LNCAP (cell line): ENCODE results near the gene CHD9.

Experiments
- TF ChIP-seq, protein P1 (sequence below): fragments of 450-650 bp; IDR thresholded peaks from 2 replicates; pipeline ENCODE4 v1.5.1; 2017; ENCODE audit warnings: mild to moderate bottlenecking

The CHD9 gene

DNA sequence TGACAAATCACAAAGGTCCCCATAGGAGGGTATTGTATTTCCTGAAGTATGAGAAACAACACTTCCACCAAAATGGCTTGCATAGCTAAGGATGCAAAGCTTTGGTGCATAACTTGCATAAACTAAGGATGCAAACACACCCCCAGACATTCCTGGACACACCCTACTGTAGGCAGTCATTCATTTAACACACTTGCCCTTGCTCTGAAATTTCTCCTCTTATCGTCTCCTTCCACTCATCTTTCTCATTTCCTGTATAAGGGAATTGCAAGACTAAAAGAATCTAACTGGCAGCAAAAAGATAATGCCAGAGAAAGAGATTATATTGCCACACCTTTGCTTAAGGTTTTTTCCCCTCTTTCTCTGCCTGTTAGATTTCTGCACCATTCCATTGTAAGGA lies 28.3 kb downstream of the CHD9 start:
- TF ChIP-seq, protein P1, sequence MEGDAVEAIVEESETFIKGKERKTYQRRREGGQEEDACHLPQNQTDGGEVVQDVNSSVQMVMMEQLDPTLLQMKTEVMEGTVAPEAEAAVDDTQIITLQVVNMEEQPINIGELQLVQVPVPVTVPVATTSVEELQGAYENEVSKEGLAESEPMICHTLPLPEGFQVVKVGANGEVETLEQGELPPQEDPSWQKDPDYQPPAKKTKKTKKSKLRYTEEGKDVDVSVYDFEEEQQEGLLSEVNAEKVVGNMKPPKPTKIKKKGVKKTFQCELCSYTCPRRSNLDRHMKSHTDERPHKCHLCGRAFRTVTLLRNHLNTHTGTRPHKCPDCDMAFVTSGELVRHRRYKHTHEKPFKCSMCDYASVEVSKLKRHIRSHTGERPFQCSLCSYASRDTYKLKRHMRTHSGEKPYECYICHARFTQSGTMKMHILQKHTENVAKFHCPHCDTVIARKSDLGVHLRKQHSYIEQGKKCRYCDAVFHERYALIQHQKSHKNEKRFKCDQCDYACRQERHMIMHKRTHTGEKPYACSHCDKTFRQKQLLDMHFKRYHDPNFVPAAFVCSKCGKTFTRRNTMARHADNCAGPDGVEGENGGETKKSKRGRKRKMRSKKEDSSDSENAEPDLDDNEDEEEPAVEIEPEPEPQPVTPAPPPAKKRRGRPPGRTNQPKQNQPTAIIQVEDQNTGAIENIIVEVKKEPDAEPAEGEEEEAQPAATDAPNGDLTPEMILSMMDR = no peak

DNA sequence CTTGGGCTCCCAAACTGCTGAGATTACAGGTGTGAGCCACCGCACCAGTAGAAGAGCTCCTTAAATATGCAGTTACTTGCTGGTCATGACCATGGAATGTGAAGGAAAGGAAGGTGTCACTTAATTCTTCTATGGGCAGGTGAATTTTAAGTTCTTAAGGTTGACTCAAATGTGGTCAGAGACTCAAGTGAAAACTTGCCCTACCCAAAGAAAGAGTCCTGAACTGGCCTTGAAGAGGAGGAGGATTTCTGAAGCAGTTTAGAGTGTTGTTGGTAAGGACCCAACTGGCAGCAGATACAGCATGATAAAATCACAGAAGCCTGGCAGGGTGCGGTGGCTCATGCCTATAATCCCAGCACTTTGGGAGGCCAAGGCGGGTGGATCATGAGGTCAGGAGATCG lies 29.4 kb downstream of the CHD9 start:
- TF ChIP-seq, protein P1 = no peak

DNA sequence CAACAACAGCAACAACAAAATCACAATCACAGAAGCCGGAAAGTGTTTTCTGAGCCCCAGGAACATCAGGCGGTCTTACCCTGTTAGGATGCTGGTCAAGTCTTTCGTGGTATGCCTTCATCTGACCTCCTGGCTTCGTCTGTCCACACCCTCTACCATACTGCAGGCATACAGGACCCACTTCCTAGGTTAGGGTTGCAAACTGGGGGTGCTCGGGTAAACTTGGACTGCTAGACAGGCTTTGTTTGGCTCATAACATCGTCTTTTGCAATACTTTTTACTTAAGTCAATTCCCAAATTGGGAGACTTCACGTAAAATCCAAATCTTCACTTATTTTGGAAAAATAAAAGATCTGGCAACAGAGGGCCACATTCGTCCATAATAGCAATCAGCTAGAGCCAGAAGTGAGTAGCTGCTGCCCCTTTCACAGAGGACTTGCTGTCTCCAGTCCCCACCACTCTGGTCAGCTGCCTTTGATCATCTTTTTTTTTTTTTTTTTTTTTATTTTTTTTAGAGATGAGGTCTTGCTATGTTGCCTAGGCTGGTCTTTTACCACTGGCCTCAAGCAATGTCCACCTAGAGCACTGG lies 30.0 kb downstream of the CHD9 start:
- TF ChIP-seq, protein P1 = no peak

DNA sequence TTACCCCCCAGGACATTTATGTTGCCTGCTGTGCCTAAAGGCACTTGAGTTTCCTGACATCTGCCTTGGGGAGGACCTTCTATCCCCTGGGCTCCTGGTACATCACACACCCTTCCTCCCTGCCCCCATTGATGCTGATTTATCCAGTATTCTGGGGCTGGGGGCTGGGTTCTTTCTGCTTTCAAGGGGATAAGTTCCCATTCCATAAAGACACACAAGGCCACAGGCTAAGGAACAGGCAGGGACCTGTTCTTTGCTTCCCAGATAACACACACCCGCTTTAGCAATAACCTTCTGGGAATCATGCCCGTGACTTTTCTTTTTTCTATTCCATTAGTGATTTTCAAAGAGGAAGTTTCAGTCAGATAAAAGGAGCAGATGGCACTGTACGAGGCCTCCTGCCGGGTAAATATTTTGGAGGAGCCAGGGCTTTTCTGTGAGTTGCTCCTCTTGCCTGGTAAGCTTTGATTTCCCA lies 30.6 kb downstream of the CHD9 start:
- TF ChIP-seq, protein P1 = no peak

DNA sequence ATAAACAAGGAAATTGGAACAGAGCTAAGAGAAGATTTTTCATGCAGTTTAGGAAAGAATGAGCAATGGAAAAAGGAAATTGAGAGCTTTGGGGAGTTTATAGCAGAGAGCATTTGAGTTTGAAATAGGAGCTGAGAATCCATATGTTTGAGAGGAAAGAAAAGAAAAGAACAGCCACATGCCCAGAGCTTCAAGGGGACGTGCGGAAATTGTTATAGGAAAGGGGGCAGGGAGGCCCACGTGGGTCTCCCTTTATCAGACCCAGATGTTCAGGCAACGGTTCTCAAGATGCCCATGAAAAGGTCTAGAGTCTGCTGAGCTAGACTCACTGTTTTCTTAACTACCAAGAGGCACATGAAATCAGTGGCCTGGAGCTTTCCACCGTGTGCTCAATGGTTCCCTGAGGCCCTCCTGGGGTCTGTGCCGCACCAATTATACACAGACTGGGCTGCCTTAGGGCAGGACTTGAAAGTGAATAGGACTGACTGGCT lies 31.2 kb downstream of the CHD9 start:
- TF ChIP-seq, protein P1 = no peak

DNA sequence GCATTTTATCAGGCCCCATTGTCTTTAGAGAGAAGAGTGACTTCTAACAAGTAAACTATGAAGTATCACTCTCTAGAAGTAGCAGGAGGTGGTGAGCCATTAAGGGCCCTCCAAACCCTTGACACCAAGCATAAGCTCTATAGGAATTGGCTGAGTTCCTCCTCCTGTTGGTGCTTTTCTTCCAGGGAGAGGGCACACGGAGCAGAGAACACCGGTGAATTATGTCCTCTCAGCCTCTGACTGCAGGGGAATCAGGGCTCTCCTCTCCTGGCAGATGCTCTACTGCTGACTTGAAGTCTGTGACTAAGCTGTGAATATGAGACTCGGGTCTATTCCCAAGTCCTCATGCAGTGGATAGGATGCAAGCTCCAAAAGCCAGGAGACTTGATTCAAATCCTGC lies 32.3 kb downstream of the CHD9 start:
- TF ChIP-seq, protein P1 = no peak

DNA sequence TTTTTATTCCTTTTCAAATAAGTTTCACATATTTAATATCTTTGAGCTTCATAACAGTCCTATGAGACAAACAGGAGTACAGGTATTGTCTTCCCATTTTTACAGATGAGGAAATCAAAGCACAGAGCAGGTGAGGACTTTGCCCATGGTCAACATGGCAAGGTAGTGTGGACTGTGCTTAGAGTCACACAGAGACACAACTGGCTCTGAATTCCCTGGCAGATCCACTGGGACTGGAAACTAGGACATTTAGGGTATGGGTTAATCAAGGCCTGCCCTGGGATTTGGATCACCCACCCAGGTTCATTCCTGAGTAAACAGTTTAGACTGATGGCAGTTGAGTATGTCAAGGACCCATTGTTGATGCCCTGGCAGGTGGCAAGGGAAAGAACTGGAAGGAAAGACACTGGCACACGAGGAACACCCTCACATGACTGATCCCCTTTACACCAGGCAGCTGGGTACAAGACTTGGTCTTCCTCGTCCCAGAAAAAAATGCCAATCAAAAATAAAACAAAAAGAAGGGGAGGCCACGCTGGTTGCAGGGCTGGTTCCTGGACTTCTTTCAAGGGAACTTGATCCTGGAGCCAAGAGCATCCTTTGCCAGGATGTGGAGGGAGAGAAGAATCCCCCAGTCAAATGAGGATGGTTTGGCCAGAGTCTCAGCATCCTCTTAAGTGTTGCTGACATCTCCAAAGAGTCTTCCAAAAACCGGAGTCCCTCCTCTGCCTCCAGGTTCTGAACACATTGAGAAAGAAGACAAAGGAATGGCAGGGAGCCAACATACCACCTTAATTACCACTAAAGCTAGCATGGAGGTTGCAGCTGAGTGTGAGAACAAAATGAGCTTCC lies 34.9 kb downstream of the CHD9 start:
- TF ChIP-seq, protein P1 = no peak
